SJCRH30 (cell line): ENCODE data around the gene SSTR3. TPM values are rescaled to one million over a fixed set of nuclear protein-coding genes. Genes with fewer than 3 reads are reported as not detected.

Experiments used
- DNase-seq, 2 experiments: peaks; one replicate each; pipeline ENCODE4 v3.0.0-alpha.2; 2015 to 2020
- H3K27ac ChIP-seq: fragments of 250-450 bp; sonication (Bioruptor Pico); 2 replicates; pipeline ENCODE4 v1.5.1; 2020; ENCODE audit warnings: mild to moderate bottlenecking, moderate library complexity
- H3K27me3 ChIP-seq: fragments of 250-450 bp; sonication (Bioruptor Pico); 2 replicates; pipeline ENCODE4 v1.5.1; 2020; ENCODE audit warnings: mild to moderate bottlenecking, moderate library complexity
- H3K36me3 ChIP-seq: fragments of 250-450 bp; sonication (Bioruptor Pico); 2 replicates; pipeline ENCODE4 v1.5.1; 2020; ENCODE audit warnings: mild to moderate bottlenecking, moderate library complexity
- H3K4me1 ChIP-seq: fragments of 250-450 bp; sonication (Bioruptor Pico); 2 replicates; pipeline ENCODE4 v1.5.1; 2020; ENCODE audit warnings: mild to moderate bottlenecking, moderate library complexity
- H3K4me3 ChIP-seq: fragments of 250-450 bp; sonication (Bioruptor Pico); 2 replicates; pipeline ENCODE4 v1.5.1; 2020; ENCODE audit warnings: mild to moderate bottlenecking, moderate library complexity
- H3K9me3 ChIP-seq: fragments of 250-450 bp; sonication (Bioruptor Pico); replicated peaks from 2 replicates; pipeline ENCODE4 v1.5.1; 2020; ENCODE audit warnings: mild to moderate bottlenecking, moderate library complexity
- total RNA-seq: library from RNA; depleted of rRNA; stranded (reverse); fragments of >200 nt; shearing (Covaris generic); gene quantifications from 2 replicates; pipeline ENCODE4 v1.2.3, GENCODE V29; 2014

Gene SSTR3
- total RNA-seq, 1 experiment from 2014 or later, result not detected

- peaks cover 7% of the 10 kb centered on the region; the same call in 1 of the 2 replicates for H3K27me3 ChIP-seq
- no peaks in the 10 kb centered on the region for H3K36me3 ChIP-seq
- no peaks in the 10 kb centered on the region for H3K4me1 ChIP-seq
Measured at GRCh38 chr22:37213218-37213855, 1.1 kb upstream of the SSTR3 start.

GRCh38 chr22:37211866-37212173 is 457 bp downstream of the SSTR3 start:
- H3K9me3 ChIP-seq, result no peaks in the 10 kb centered on the region
- H3K27ac ChIP-seq, result no peak overlapping the region
- DNase-seq, result no peak
- no peaks in the 10 kb centered on the region for H3K4me1 ChIP-seq
- H3K36me3 ChIP-seq, result no peaks in the 10 kb centered on the region
- H3K27me3 ChIP-seq, result peaks cover 7% of the 10 kb centered on the region; the same call in 1 of the 2 replicates
- no peak overlapping the region for H3K4me3 ChIP-seq

More at GRCh38 chr22:37213218-37213855, 1.1 kb upstream of the SSTR3 start:
- H3K4me3 ChIP-seq, result no peak overlapping the region
- no peak for DNase-seq
- H3K9me3 ChIP-seq, result no peaks in the 10 kb centered on the region
- H3K27ac ChIP-seq, result no peak overlapping the region

GRCh38 chr22:37211075-37211865 is 1.0 kb downstream of the SSTR3 start:
- Histone ChIP-seq H3K36me3 (no peaks in the 10 kb centered on the region), H3K4me3 (no peak overlapping the region), H3K4me1 (no peaks in the 10 kb centered on the region), H3K9me3 (no peaks in the 10 kb centered on the region), H3K27ac (no peak overlapping the region), H3K27me3 (peaks cover 7% of the 10 kb centered on the region; the same call in 1 of the 2 replicates)
- DNase-seq, result no peak

- no peak for DNase-seq
- Histone ChIP-seq H3K36me3 (no peaks in the 10 kb centered on the region), H3K9me3 (no peaks in the 10 kb centered on the region), H3K27me3 (peaks cover 7% of the 10 kb centered on the region; the same call in 1 of the 2 replicates), H3K4me1 (no peaks in the 10 kb centered on the region), H3K4me3 (no peak overlapping the region), H3K27ac (no peak overlapping the region)
Measured at GRCh38 chr22:37210041-37210803, 2.1 kb downstream of the SSTR3 start.

GRCh38 chr22:37209140-37209845 is 3.0 kb downstream of the SSTR3 start:
- no peaks in the 10 kb centered on the region for H3K36me3 ChIP-seq
- H3K27me3 ChIP-seq, result peaks cover 7% of the 10 kb centered on the region; the same call in 1 of the 2 replicates
- H3K9me3 ChIP-seq, result no peaks in the 10 kb centered on the region
- DNase-seq, result no peak
- no peaks in the 10 kb centered on the region for H3K4me1 ChIP-seq
- H3K4me3 ChIP-seq, result no peak overlapping the region
- no peak overlapping the region for H3K27ac ChIP-seq

- no peaks in the 10 kb centered on the region for H3K4me1 ChIP-seq
- no peak for DNase-seq
- H3K27me3 ChIP-seq, result peaks cover 4% of the 10 kb centered on the region; the same call in 1 of the 2 replicates
- H3K4me3 ChIP-seq, result no peak overlapping the region
- H3K36me3 ChIP-seq, result no peaks in the 10 kb centered on the region
- H3K27ac ChIP-seq, result no peak overlapping the region
- H3K9me3 ChIP-seq, result no peaks in the 10 kb centered on the region
Measured at GRCh38 chr22:37208401-37209139, 3.7 kb downstream of the SSTR3 start.

GRCh38 chr22:37207981-37208380 is 4.3 kb downstream of the SSTR3 start:
- no peak overlapping the region for H3K4me3 ChIP-seq
- no peak overlapping the region for H3K27ac ChIP-seq
- no peaks in the 10 kb centered on the region for H3K9me3 ChIP-seq
- H3K4me1 ChIP-seq, result no peaks in the 10 kb centered on the region
- no peak for DNase-seq
- no peaks in the 10 kb centered on the region for H3K36me3 ChIP-seq
- peaks cover 4% of the 10 kb centered on the region; the same call in 1 of the 2 replicates for H3K27me3 ChIP-seq

- Histone ChIP-seq H3K4me1 (no peaks in the 10 kb centered on the region), H3K36me3 (no peaks in the 10 kb centered on the region), H3K4me3 (no peak overlapping the region), H3K27me3 (peaks cover 6% of the 10 kb centered on the region; the same call in 1 of the 2 replicates), H3K9me3 (no peaks in the 10 kb centered on the region), H3K27ac (no peak overlapping the region)
- no peak for DNase-seq
Measured at GRCh38 chr22:37206841-37207821, 5.1 kb downstream of the SSTR3 start.

- no peaks in the 10 kb centered on the region for H3K4me1 ChIP-seq
- no peak for DNase-seq
Measured at GRCh38 chr22:37206118-37206840, 6.0 kb downstream of the SSTR3 start.

GRCh38 chr22:37205046-37205445 is 7.2 kb downstream of the SSTR3 start:
- no peak overlapping the region for H3K4me3 ChIP-seq
- H3K4me1 ChIP-seq, result no peaks in the 10 kb centered on the region
- no peak for DNase-seq
- peaks cover 6% of the 10 kb centered on the region; the same call in 1 of the 2 replicates for H3K27me3 ChIP-seq
- H3K9me3 ChIP-seq, result no peaks in the 10 kb centered on the region
- no peak overlapping the region for H3K27ac ChIP-seq
- no peaks in the 10 kb centered on the region for H3K36me3 ChIP-seq

More at GRCh38 chr22:37206118-37206840, 6.0 kb downstream of the SSTR3 start:
- Histone ChIP-seq H3K27ac (no peak overlapping the region), H3K27me3 (peaks cover 6% of the 10 kb centered on the region; the same call in 1 of the 2 replicates), H3K4me3 (no peak overlapping the region), H3K36me3 (no peaks in the 10 kb centered on the region), H3K9me3 (no peaks in the 10 kb centered on the region)

- DNase-seq, result no peak
- Histone ChIP-seq H3K4me1 (no peaks in the 10 kb centered on the region), H3K36me3 (no peaks in the 10 kb centered on the region), H3K4me3 (no peak overlapping the region), H3K9me3 (no peaks in the 10 kb centered on the region), H3K27me3 (peaks cover 6% of the 10 kb centered on the region; the same call in 1 of the 2 replicates), H3K27ac (no peak overlapping the region)
Measured at GRCh38 chr22:37204045-37204655, 8.1 kb downstream of the SSTR3 start.

- Histone ChIP-seq H3K36me3 (no peaks in the 10 kb centered on the region), H3K9me3 (no peaks in the 10 kb centered on the region), H3K4me1 (no peaks in the 10 kb centered on the region), H3K4me3 (no peak overlapping the region), H3K27ac (no peak overlapping the region), H3K27me3 (peaks cover 6% of the 10 kb centered on the region; the same call in 1 of the 2 replicates)
- DNase-seq, result no peak
Measured at GRCh38 chr22:37203354-37204044, 8.8 kb downstream of the SSTR3 start.
